ENCODE measurements around the gene DCLRE1B. TPM values are rescaled to one million over a fixed set of nuclear protein-coding genes. Genes with fewer than 3 reads are reported as not detected.
A peak's percentile ranks its signal among the peaks of the same experiment; 100 is the strongest.

Gene DCLRE1B
- total and polyA plus RNA-seq, 2 experiments from 2014 or later: 4.6 to 6.0 TPM

DNA sequence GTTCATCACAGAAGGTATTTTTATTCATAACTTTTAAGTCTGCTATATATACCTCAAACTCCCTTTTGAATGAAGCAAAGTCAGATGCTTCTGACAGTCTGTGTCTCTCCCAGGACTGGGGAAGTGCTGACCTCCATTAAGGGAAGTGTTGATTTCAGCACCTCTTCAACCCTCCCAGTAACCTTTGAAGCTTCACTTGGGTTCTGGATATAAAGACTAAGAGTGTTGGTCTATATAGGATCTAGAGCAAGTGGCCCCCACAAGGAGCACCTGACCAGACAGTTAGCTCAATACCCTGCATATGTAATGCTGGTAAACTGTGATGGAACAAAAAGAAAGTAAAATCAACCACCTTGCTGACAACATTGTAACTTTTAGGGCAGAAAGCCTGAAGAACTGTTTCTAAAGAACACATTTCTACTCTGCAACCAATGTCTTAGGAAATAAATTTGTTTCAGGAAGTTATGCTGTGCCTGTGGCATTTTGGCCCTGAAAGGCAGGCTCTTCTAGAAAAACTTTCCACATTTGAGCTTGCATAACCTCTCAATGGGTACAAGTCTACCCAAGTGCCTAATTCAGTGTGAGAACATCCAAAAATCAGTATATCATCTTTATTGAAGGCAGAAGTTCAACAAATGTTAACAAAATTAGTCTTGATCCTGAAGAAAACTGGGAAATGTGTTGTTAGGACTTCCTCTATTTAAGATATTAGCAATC is 32.7 kb upstream of the DCLRE1B start:
- Histone ChIP-seq H2AFZ (no peak overlapping the region), H3K79me2 (no peaks in the 10 kb centered on the region), H3K9me3 (ENCODE audit: low read depth) (no peaks in the 10 kb centered on the region), H4K20me1 (ENCODE audit: insufficient read depth, poor library complexity, severe bottlenecking) (no peaks in the 10 kb centered on the region), H3K9me2 (replicated peaks; ENCODE audit: insufficient read depth) (no peaks in the 10 kb centered on the region), H3K36me3 (replicated peaks; ENCODE audit: insufficient read depth, low read depth) (no peaks in the 10 kb centered on the region), H3K27ac (no peak overlapping the region), H3K4me1 (ENCODE audit: insufficient read depth) (no peaks in the 10 kb centered on the region), H3K4me3 (no peak overlapping the region), H3K4me2 (no peak overlapping the region), H3K27me3 (no peaks in the 10 kb centered on the region)
- DNase-seq (ENCODE audit: low spot score): no peak
- no peak for TF ChIP-seq EZH2 (IDR thresholded peaks at IDR 0.05; ENCODE audit: borderline replicate concordance)

DNA sequence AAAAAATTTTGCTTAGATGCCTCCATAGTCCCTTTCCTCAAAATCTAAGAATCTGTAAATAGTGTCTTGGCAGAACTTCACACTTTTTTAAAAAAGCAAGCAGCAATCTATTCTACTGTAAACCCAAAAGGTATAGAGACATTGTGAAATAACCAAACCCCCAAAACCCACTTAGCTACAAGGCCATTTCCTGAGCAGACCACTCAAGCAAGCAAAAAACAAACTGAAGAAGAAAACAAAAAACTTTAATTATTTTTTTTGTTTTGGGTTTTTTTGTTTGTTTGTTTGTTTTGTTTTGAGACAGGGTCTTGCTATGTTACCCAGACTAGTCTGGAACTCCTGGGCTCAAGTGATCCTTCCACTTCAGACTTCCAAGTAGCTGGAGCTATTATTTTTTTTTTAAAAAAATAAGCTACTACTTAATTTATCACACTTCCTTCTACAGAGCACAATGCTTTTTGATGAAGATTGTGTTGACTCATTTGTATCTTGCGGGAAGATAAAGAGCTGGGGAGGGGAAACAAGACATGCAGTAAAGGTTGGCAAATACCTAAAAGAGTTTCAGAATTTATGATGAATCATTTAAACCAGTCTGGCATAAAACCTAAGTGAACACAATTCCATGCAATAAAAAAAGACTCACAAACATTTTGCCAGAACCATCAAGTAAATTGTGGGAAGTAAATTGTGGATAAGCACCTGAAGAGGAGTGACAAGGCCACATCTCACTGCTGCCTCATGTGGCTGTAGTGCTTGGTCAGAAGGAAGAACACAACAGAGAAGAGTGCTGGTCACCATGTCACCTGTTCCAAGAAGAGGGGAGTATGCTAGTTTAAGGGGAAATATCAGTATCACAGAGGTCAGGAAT is 30.9 kb upstream of the DCLRE1B start:
- Histone ChIP-seq H4K20me1 (ENCODE audit: insufficient read depth, poor library complexity, severe bottlenecking) (no peaks in the 10 kb centered on the region), H3K9me3 (ENCODE audit: low read depth) (no peaks in the 10 kb centered on the region), H3K27ac (no peak overlapping the region), H3K36me3 (replicated peaks; ENCODE audit: insufficient read depth, low read depth) (no peaks in the 10 kb centered on the region), H3K4me3 (no peak overlapping the region), H3K9me2 (replicated peaks; ENCODE audit: insufficient read depth) (no peaks in the 10 kb centered on the region), H2AFZ (no peak overlapping the region), H3K4me2 (no peak overlapping the region), H3K4me1 (ENCODE audit: insufficient read depth) (no peaks in the 10 kb centered on the region), H3K27me3 (no peaks in the 10 kb centered on the region), H3K79me2 (no peaks in the 10 kb centered on the region)
- TF ChIP-seq, protein P1, sequence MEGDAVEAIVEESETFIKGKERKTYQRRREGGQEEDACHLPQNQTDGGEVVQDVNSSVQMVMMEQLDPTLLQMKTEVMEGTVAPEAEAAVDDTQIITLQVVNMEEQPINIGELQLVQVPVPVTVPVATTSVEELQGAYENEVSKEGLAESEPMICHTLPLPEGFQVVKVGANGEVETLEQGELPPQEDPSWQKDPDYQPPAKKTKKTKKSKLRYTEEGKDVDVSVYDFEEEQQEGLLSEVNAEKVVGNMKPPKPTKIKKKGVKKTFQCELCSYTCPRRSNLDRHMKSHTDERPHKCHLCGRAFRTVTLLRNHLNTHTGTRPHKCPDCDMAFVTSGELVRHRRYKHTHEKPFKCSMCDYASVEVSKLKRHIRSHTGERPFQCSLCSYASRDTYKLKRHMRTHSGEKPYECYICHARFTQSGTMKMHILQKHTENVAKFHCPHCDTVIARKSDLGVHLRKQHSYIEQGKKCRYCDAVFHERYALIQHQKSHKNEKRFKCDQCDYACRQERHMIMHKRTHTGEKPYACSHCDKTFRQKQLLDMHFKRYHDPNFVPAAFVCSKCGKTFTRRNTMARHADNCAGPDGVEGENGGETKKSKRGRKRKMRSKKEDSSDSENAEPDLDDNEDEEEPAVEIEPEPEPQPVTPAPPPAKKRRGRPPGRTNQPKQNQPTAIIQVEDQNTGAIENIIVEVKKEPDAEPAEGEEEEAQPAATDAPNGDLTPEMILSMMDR (IDR thresholded peaks at IDR 0.05; ENCODE audit: poor library complexity): peak; percentile 6
- TF ChIP-seq EZH2 (IDR thresholded peaks at IDR 0.05; ENCODE audit: borderline replicate concordance) (no peak), EZH2phosphoT487 (IDR thresholded peaks at IDR 0.05; ENCODE audit: low read depth, severe bottlenecking, unreplicated experiment) (no peak)
- WGBS (ENCODE audit: low lambda C conversion rate, missing lambda C conversion rate): 90% methylated on average over 1 of the region's 1 CpG
- DNase-seq (ENCODE audit: low spot score): peak; percentile 10

GRCh38 chr1:113875714-113876113 is 29.4 kb upstream of the DCLRE1B start:
- Histone ChIP-seq H3K36me3 (replicated peaks; ENCODE audit: insufficient read depth, low read depth) (no peaks in the 10 kb centered on the region), H3K4me3 (no peak overlapping the region), H3K4me1 (ENCODE audit: insufficient read depth) (no peaks in the 10 kb centered on the region), H3K27ac (no peak overlapping the region), H3K9me3 (ENCODE audit: low read depth) (no peaks in the 10 kb centered on the region), H2AFZ (no peak overlapping the region), H4K20me1 (ENCODE audit: insufficient read depth, poor library complexity, severe bottlenecking) (no peaks in the 10 kb centered on the region), H3K4me2 (no peak overlapping the region), H3K27me3 (no peaks in the 10 kb centered on the region), H3K9me2 (replicated peaks; ENCODE audit: insufficient read depth) (no peaks in the 10 kb centered on the region), H3K79me2 (no peaks in the 10 kb centered on the region)
- no peak for TF ChIP-seq EZH2phosphoT487 (IDR thresholded peaks at IDR 0.05; ENCODE audit: low read depth, severe bottlenecking, unreplicated experiment)
- TF ChIP-seq EZH2 (IDR thresholded peaks at IDR 0.05; ENCODE audit: borderline replicate concordance): no peak
- TF ChIP-seq, protein P1 (IDR thresholded peaks at IDR 0.05; ENCODE audit: poor library complexity): no peak
- WGBS (ENCODE audit: low lambda C conversion rate, missing lambda C conversion rate): 88% methylated on average over 2 of the region's 2 CpGs
- no peak for DNase-seq (ENCODE audit: low spot score)

DNA sequence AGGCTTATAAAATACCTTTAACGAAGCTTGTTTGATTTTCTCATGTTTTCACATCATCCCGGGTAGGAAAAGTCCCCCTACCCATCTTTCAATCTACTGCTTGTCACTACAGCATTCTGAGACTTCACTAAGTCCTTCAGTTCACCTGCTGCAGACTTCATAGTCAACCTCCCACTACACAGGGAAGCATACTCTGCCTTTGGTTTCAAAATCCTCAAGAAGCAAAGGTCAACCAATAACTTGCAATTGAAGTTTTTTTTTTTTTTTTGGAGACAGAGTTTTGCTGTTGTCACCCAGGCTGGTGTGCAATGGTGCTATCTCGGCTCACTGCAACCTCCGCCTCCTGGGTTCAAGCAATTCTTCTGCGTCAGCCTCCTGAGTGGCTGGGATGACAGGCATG is 28.9 kb upstream of the DCLRE1B start:
- H3K9me3 ChIP-seq (ENCODE audit: low read depth): no peaks in the 10 kb centered on the region
- WGBS (ENCODE audit: low lambda C conversion rate, missing lambda C conversion rate): 89% methylated on average over 5 of the region's 5 CpGs
- H2AFZ ChIP-seq: no peak overlapping the region
- no peaks in the 10 kb centered on the region for H4K20me1 ChIP-seq (ENCODE audit: insufficient read depth, poor library complexity, severe bottlenecking)
- no peak overlapping the region for H3K27ac ChIP-seq
- DNase-seq (ENCODE audit: low spot score): no peak
- no peaks in the 10 kb centered on the region for H3K4me1 ChIP-seq (ENCODE audit: insufficient read depth)
- H3K79me2 ChIP-seq: no peaks in the 10 kb centered on the region
- H3K4me3 ChIP-seq: no peak overlapping the region
- H3K36me3 ChIP-seq (replicated peaks; ENCODE audit: insufficient read depth, low read depth): no peaks in the 10 kb centered on the region
- H3K27me3 ChIP-seq: no peaks in the 10 kb centered on the region
- TF ChIP-seq EZH2 (IDR thresholded peaks at IDR 0.05; ENCODE audit: borderline replicate concordance) (no peak), EZH2phosphoT487 (IDR thresholded peaks at IDR 0.05; ENCODE audit: low read depth, severe bottlenecking, unreplicated experiment) (no peak)
- TF ChIP-seq, protein P1 (IDR thresholded peaks at IDR 0.05; ENCODE audit: poor library complexity): no peak
- no peaks in the 10 kb centered on the region for H3K9me2 ChIP-seq (replicated peaks; ENCODE audit: insufficient read depth)
- H3K4me2 ChIP-seq: no peak overlapping the region

Measured in hepatocyte (in vitro differentiated cells).